Right lobe of liver (tissue), 4 donors: Measurements from ENCODE around the gene PRDM16.

ENCODE experiments used
- CTCF ChIP-seq, 4 donors: fragments of 200-600 bp in 3 of 4; fragments of 450-650 bp in 1 of 4; IDR thresholded peaks; one replicate each; pipeline versions ENCODE4 v1.5.1 to v1.8.0; 2016 to 2022; ENCODE audit warnings: antibody characterized with exemption in 4 of 4, mild to moderate bottlenecking in 2 of 4
- POLR2A ChIP-seq: fragments of 450-650 bp; IDR thresholded peaks from one replicate; pipeline ENCODE4 v1.6.1; 2017; ENCODE audit warnings: antibody characterized with exemption, mild to moderate bottlenecking
- donor health status: DM: no; HTN: no; CAD: no.
- donor health status: DM: no; HTN: no; CAD: no.
- donor health status: DM: no; HTN: yes; CAD: no.

GRCh38 chr1:3034162-3034561 is 34.8 kb upstream of the PRDM16 start:
- TF ChIP-seq POLR2A (no peak), CTCF (IDR thresholded peaks at IDR 0.05) (no peak)
